GM12864 (cell line): ENCODE measurements around the gene ASPHD2.

Experiments
- DNase-seq: peaks from one replicate; pipeline ENCODE4 v3.0.0-alpha.2; 2011; ENCODE audit warnings: low read depth
- H3K4me3 ChIP-seq: 2 replicates; pipeline ENCODE4 v1.5.1; 2011; ENCODE audit warnings: mild to moderate bottlenecking, low read depth, low read length, control low read depth
- TF ChIP-seq, protein P1 (sequence below): IDR thresholded peaks from 2 replicates; pipeline ENCODE4 v1.5.1; 2011; ENCODE audit warnings: low read depth, mild to moderate bottlenecking, moderate library complexity, low read length, control low read depth, inconsistent platforms; ENCODE audit errors: missing control alignments

The ASPHD2 gene

DNA sequence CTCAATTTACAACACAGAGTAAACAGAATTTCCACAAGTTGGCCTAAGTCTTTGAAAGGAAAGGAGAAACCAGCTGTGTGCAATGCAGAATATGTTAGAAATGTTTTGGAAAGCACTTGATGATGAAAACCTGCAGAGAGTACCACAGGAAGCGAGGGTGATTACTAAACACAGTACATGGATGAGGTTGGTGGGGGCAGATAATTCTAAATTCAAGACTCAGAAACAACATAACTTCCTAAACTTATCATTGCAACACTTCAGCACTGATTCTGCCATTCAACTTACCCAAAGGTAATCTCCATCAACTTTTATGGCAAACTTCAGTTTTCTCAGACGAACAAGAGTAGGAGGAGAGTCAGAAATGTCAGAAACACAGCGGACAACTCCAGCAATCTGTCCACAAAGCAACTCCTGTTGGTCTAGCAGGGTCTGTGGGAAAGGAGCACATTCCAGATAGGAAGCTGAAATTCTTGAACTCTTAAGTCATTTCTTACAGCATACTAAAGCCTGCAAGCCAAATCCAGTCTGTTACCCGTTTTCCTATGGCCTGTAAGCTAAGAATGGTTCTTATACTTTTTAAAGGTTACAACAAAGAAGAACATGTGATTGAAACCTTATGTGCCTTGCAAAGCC lies 47.8 kb downstream of the ASPHD2 start:
- DNase-seq, result no peak
- H3K4me3 ChIP-seq, result no peak overlapping the region
- TF ChIP-seq, protein P1, sequence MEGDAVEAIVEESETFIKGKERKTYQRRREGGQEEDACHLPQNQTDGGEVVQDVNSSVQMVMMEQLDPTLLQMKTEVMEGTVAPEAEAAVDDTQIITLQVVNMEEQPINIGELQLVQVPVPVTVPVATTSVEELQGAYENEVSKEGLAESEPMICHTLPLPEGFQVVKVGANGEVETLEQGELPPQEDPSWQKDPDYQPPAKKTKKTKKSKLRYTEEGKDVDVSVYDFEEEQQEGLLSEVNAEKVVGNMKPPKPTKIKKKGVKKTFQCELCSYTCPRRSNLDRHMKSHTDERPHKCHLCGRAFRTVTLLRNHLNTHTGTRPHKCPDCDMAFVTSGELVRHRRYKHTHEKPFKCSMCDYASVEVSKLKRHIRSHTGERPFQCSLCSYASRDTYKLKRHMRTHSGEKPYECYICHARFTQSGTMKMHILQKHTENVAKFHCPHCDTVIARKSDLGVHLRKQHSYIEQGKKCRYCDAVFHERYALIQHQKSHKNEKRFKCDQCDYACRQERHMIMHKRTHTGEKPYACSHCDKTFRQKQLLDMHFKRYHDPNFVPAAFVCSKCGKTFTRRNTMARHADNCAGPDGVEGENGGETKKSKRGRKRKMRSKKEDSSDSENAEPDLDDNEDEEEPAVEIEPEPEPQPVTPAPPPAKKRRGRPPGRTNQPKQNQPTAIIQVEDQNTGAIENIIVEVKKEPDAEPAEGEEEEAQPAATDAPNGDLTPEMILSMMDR, result no peak

DNA sequence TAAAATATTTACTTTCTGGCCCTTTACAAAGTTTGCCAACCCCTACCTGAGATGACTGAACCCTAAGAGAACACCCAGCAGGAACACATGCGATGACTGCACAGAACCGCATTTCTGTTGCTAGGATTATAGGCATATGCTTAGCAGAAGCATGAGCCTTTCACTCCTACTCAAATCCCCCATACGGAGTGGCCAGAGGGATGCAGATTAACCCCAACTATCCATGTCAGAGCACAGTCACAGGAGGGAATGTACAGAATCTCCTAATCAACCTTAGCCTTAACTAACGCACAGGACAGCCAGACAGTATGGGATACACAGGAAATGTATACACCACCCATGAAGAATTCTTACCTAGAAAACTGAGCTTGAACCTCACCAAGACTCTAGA lies 48.3 kb downstream of the ASPHD2 start:
- TF ChIP-seq, protein P1, result no peak
- no peak overlapping the region for H3K4me3 ChIP-seq
- no peak for DNase-seq

DNA sequence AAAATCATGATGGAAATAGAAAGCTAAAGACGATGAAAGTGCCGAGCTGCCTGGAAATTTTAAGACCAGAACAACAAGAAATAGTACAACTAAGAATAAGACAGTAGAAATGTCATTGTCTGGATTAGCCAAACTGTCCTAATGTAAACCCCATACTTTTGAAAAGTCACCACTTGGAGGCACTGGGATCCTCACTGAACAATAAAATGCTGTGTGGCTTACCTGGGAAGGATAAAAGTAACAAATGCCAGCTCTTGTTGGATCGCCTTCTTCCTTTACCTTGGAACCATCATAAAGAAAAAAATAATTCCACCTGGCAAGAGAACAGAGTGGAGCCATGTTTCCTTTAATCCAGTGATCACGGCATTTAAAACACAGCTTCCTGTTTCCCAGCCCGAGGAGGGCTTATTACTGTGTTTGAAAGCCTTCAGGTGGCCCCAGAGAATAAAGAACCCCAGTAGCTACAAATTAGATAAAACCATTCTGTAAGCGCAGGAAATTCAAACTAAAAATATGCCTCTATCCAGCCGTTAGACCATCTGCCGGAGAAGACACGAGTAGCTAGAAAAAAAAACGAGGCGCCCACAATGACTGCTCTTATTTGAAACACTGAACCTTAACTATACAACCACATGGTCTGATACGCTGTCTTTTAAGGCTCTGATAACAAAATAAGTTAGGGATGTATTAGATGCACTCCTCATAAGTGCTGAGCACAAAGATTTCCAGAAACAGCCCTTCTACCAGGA lies 50.2 kb downstream of the ASPHD2 start:
- DNase-seq, result no peak
- TF ChIP-seq, protein P1, result peak; percentile 15
- H3K4me3 ChIP-seq, result peak overlapping the region; percentile 55

DNA sequence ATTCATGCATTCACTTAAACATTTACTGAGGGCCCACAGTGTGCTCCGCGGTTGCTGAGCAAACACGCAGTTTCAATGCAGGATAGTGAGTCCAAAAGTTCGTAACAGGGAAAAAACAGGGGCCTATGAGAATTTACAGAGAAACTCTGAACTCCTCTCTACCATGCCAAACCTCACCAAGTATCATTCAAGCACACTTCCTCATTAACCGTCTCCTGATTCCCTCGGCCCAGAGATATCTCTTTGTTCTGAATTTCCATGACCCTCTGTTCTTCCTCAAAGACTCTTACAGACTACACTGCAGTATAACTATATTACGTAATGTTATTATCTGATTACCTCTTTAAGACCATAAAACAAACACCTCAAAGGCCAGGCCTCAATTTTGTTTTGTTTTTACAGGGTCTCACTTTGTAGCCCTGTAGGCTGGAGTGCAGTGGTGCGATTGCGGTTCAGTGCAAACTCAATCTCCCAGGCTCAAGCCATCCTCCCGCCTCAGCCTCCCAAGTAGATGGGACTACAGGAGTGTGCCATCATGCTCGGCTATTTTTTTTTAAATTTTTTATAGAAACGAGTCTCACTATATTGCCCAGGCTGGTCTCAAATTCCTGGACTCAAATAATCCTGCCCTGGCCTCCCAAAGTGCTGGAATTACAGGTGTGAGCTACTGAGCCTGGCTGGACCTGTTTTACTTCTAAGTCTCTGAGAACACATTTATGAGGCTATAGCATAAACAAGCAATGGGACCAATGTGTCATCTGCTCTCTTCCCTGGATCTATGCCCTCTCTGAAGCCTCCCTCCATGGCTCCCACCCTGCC lies 50.9 kb downstream of the ASPHD2 start:
- DNase-seq, result no peak
- TF ChIP-seq, protein P1, result no peak
- peak overlapping the region; percentile 55 for H3K4me3 ChIP-seq

DNA sequence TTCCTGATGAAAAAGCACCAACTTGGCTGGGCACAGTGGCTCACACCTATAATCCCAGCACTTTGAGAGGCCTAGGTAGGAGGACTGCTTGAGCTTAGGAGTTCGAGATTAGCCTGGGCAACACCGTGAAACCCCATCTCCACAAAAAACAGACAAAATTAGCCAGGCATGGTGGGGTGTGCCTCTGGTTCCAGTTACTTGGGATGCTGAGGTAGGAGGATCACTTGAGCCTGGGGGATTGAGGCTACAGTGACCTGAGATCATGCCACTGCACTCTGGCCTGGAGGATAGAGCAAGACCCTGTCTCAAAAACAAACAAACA lies 51.5 kb downstream of the ASPHD2 start:
- TF ChIP-seq, protein P1, result no peak
- no peak for DNase-seq
- H3K4me3 ChIP-seq, result peak overlapping the region; percentile 55

DNA sequence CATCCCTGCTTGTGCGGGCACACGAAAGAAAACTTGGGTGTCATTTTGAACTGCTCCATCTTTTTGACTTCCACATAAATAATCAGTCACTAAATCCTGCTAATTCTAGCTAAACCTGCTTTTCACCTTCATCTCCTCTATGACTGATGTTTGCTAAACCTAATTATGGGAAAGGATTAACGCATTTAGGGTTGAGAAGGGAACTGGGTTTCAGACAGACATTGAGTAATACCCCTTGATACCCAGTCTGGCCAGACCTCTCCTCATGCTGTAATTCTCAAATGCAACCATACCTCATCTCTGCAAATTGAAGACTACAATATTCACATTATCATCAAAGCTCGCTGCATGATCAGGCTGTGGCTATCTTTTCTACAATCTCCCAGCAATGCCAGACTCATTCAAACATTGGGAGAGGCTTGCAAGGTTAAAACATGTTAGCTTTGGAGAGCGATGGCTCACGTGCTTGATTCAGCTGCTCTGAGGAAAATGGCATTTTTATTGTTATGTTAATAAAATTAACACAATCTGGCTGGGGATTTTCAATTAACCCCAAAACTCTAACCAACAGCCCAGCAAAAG lies 52.1 kb downstream of the ASPHD2 start:
- peak overlapping the region; percentile 55; the same call in 1 of the 2 replicates for H3K4me3 ChIP-seq
- DNase-seq, result no peak
- TF ChIP-seq, protein P1, result no peak
